Measurements from ENCODE around the gene PLEKHG2.

DNA sequence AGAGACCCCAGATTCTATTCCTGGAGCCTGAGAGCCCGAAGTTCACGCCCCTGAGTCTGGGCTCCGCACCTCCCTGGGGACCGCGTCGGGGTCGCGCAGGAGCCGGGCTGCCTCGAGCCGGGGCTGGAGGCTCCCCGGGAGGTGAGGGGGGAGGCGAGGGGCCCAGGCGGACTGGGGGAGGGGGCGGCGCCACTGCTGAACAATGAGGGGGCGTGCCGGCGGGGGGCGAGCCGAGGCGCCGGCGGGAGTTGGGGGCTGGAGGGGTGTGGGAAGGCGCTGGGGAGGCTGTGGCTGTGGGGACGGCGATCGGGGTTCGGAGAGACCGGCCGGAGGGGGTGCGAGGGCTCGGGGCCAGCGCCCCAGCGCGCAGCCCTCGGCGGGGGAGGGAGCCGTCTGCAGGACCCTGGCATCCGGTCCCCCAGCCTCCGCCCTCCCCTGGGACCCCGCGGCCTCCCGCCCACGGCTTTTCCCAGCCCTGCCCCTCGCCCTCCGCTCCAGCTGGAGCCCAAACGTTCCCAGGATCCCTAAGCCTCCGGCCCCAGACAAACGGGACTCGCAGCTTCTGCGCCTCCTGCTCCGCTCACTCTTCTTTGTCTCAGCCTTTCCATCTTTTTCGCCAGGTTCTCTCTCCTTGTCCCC lies 922 bp downstream of the PLEKHG2 start:
- TF ChIP-seq CTCF (IDR thresholded peaks at IDR 0.05; ENCODE audit: poor library complexity, severe bottlenecking) (no peak), POLR2AphosphoS5 (IDR thresholded peaks at IDR 0.05) (peak; percentile 83), TAF1 (IDR thresholded peaks at IDR 0.05; ENCODE audit: low read depth) (no peak), MXI1 (conservative IDR thresholded peaks at IDR 0.05; ENCODE audit: poor library complexity, severe bottlenecking) (no peak)
- TF ChIP-seq, protein P1, sequence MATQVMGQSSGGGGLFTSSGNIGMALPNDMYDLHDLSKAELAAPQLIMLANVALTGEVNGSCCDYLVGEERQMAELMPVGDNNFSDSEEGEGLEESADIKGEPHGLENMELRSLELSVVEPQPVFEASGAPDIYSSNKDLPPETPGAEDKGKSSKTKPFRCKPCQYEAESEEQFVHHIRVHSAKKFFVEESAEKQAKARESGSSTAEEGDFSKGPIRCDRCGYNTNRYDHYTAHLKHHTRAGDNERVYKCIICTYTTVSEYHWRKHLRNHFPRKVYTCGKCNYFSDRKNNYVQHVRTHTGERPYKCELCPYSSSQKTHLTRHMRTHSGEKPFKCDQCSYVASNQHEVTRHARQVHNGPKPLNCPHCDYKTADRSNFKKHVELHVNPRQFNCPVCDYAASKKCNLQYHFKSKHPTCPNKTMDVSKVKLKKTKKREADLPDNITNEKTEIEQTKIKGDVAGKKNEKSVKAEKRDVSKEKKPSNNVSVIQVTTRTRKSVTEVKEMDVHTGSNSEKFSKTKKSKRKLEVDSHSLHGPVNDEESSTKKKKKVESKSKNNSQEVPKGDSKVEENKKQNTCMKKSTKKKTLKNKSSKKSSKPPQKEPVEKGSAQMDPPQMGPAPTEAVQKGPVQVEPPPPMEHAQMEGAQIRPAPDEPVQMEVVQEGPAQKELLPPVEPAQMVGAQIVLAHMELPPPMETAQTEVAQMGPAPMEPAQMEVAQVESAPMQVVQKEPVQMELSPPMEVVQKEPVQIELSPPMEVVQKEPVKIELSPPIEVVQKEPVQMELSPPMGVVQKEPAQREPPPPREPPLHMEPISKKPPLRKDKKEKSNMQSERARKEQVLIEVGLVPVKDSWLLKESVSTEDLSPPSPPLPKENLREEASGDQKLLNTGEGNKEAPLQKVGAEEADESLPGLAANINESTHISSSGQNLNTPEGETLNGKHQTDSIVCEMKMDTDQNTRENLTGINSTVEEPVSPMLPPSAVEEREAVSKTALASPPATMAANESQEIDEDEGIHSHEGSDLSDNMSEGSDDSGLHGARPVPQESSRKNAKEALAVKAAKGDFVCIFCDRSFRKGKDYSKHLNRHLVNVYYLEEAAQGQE (IDR thresholded peaks at IDR 0.05; ENCODE audit: borderline replicate concordance): no peak

Measured in neural cell (in vitro differentiated cells).